Gastrocnemius medialis (tissue), 4 donors: ENCODE data around the gene GPR55. TPM values are rescaled to one million over a fixed set of nuclear protein-coding genes. Genes with fewer than 3 reads are reported as not detected.

Source experiments
- ATAC-seq, 2 donors: fragments of 150-250 bp; one replicate each; pipeline ENCODE4 v1.9.1; 2016
- DNase-seq, 2 donors: peaks; one replicate each; pipeline ENCODE4 v3.0.0-alpha.2; 2019
- H3K27ac ChIP-seq, 4 donors: fragments of 200-600 bp; sonication (generic); 1 replicate in 1 of 4; 2 replicates in 3 of 4; pipeline ENCODE4 v1.5.1; 2016 to 2018; ENCODE audit warnings: mild to moderate bottlenecking in 2 of 4, moderate library complexity in 1 of 4
- H3K27me3 ChIP-seq, 3 donors: fragments of 200-600 bp; sonication (generic) in 2 of 3; 1 replicate in 1 of 3; 2 replicates in 2 of 3; pipeline versions ENCODE4 v1.5.1 to v1.6.0; 2016 to 2019; ENCODE audit warnings: mild to moderate bottlenecking in 1 of 3, moderate library complexity in 1 of 3
- H3K36me3 ChIP-seq, 2 donors: fragments of 200-600 bp; sonication (generic) in 1 of 2; one replicate each; pipeline ENCODE4 v1.5.1; 2017 to 2018
- H3K4me1 ChIP-seq, 2 donors: fragments of 200-600 bp; sonication (generic) in 1 of 2; one replicate each; pipeline ENCODE4 v1.5.1; 2016 to 2017; ENCODE audit warnings: mild to moderate bottlenecking in 2 of 2
- H3K4me3 ChIP-seq, 4 donors: fragments of 200-600 bp; sonication (generic) in 3 of 4; 1 replicate in 1 of 4; 2 replicates in 3 of 4; pipeline ENCODE4 v1.5.1; 2016 to 2019; ENCODE audit warnings: mild to moderate bottlenecking in 2 of 4
- H3K9me3 ChIP-seq, 3 donors: fragments of 200-600 bp; sonication (generic) in 2 of 3; 1 replicate in 1 of 3; 2 replicates in 2 of 3; pipeline ENCODE4 v1.5.1; 2016 to 2019
- POLR2A ChIP-seq, 2 donors: fragments of 450-650 bp; IDR thresholded peaks; one replicate each; pipeline ENCODE4 v1.6.1; 2017; ENCODE audit warnings: antibody characterized with exemption in 2 of 2, mild to moderate bottlenecking in 2 of 2, moderate library complexity in 2 of 2
- in situ Hi-C, 4 donors: fragments of 200-750 bp; cut with MboI; loops; one replicate each; pipeline versions ENCODE4 v1.15.0 to v1.8.0; 2017; ENCODE audit warnings: low sequenced_read_pairs in 4 of 4
- intact Hi-C: fragments of 100-400 bp; cut with DNase I; formaldehyde crosslinking; loops from one replicate; pipeline ENCODE4 v1.15.1; 2023; ENCODE audit warnings: low total_unique reads
- total RNA-seq, 4 donors: library from RNA; depleted of rRNA; stranded (reverse); fragments of >200 nt; gene quantifications; one replicate each; pipeline versions ENCODE4 v1.1.0 to v1.2.3, GENCODE V29; 2016
- TF ChIP-seq, protein P1 (sequence below), 5 experiments: fragments of 450-650 bp in 3 of 5; fragments of 200-600 bp in 2 of 5; sonication (generic) in 2 of 5; IDR thresholded peaks in 4 of 5; conservative IDR thresholded peaks in 1 of 5; 1 replicate in 4 of 5; 2 replicates in 1 of 5; pipeline ENCODE4 v1.5.1; 2016 to 2019; ENCODE audit warnings: antibody characterized with exemption in 5 of 5, mild to moderate bottlenecking in 3 of 5, moderate library complexity in 3 of 5

Gene GPR55
- total RNA-seq, 4 donors from 2014 or later: not detected

DNA sequence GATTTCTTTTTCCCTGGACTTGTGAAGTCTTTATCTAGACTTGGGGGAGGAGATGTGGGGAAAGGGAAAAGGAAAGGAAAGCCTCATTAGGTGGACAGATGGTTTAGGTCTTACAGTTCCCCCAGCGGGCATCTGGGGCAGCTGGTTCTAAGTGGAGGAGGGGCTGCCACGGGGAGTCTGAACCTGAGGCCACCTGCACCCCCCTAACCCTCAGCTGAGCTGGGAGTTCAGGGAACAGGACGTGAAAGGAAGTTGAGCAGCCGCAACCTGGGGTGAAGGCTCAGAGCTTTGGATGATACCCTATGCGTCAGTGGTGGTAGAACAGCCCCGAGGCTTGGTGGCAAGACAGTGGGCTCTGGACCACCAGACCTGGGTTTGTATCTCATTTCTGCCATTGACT, 33.5 kb downstream of the GPR55 start:
- intact Hi-C loops: no loop called here
- no peaks in the 10 kb centered on the region for H3K36me3 ChIP-seq
- in situ Hi-C loops: no loop called here
- peaks cover 0 to 6% (median 4%) of the 10 kb centered on the region in 3 donors for H3K27me3 ChIP-seq
- no peaks in the 10 kb centered on the region for H3K4me1 ChIP-seq
- no peak overlapping the region for H3K4me3 ChIP-seq
- no peak for ATAC-seq
- no peak for DNase-seq
- H3K27ac ChIP-seq: no peak overlapping the region
- TF ChIP-seq, protein P1, sequence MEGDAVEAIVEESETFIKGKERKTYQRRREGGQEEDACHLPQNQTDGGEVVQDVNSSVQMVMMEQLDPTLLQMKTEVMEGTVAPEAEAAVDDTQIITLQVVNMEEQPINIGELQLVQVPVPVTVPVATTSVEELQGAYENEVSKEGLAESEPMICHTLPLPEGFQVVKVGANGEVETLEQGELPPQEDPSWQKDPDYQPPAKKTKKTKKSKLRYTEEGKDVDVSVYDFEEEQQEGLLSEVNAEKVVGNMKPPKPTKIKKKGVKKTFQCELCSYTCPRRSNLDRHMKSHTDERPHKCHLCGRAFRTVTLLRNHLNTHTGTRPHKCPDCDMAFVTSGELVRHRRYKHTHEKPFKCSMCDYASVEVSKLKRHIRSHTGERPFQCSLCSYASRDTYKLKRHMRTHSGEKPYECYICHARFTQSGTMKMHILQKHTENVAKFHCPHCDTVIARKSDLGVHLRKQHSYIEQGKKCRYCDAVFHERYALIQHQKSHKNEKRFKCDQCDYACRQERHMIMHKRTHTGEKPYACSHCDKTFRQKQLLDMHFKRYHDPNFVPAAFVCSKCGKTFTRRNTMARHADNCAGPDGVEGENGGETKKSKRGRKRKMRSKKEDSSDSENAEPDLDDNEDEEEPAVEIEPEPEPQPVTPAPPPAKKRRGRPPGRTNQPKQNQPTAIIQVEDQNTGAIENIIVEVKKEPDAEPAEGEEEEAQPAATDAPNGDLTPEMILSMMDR (IDR thresholded peaks at IDR 0.05 in 4 of 5, conservative IDR thresholded peaks at IDR 0.05 in 1 of 5): no peak
- no peak for TF ChIP-seq POLR2A (IDR thresholded peaks at IDR 0.05)
- H3K9me3 ChIP-seq: no peaks in the 10 kb centered on the region

DNA sequence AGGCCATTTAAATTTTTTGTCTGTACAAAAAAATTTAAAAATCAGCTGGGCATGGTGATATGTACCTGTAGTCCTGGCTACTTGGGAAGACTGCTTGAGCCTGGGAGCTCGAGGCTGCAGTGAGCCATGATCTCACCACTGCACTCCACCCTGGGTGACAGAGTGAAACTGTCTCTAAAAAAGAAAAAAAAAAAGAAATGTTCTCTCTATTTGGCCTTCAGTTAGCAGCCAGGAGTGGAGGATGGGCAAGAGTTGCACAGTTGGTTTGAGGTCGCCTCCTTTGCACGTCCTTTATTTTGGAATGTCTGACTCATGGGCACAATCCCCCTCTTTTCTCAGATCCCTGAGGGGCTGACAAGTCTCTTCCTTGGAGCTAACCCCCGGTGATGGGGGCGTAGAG, 34.0 kb downstream of the GPR55 start:
- Histone ChIP-seq H3K4me1 (no peaks in the 10 kb centered on the region), H3K27me3 (peaks cover 0 to 6% (median 4%) of the 10 kb centered on the region in 3 donors), H3K27ac (no peak overlapping the region), H3K9me3 (no peaks in the 10 kb centered on the region), H3K36me3 (no peaks in the 10 kb centered on the region), H3K4me3 (no peak overlapping the region)
- in situ Hi-C loops: no loop called here
- ATAC-seq (no peak), DNase-seq (no peak)
- TF ChIP-seq, protein P1 (IDR thresholded peaks at IDR 0.05 in 4 of 5, conservative IDR thresholded peaks at IDR 0.05 in 1 of 5): no peak
- no peak for TF ChIP-seq POLR2A (IDR thresholded peaks at IDR 0.05)
- intact Hi-C loops: no loop called here

DNA sequence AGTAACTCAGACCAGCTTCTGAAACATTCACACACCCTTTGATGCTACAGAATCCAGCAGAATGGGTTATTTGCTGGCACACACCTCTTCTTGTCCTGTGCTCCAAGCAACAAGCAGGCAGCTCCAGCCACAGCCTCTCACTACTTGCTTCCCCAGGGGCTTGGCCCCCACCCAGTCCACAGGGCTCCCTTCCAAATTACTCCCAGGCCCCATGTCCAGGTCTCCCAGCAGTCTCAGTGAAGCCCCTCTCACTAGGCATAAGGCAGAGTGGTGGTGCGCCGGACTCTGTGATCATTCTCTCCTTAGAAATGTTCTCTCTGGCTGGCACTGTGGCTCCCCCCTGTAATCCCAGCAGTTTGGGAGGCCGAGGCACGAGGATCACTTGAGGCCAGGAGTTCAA, 34.4 kb downstream of the GPR55 start:
- in situ Hi-C loops: no loop called here
- DNase-seq: no peak

DNA sequence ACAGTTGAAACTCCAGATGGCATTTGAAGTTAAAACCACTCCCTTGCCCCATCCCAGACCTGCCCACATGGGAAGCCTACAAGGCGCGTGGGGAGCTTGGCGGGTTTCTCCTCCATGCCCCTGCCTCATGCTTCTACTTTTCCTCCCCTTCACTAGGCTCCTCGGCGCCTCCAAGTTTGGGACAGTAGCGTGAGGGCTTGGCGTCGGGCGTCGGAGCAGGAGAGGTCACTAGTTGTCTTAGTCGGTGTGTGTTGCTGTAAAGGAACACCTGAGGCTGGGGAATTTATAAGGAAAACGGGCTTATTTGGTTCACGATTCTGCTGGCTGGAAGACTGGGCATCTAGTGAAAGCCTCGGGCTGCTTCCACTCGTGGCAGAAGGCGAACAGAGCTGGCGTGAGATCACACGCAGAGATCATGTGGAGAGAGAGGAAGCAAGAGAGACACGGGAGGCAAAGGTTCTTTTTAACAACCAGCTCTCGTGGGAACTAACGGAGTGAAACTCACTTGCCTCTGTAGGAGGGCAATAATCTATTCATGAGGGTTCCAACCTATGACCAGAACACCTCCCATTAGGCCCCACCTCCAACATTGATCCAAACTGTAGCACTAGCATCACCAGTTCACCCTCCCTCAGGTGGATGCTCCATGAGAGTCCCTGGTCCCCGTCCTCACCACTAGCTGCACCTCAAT, 35.0 kb downstream of the GPR55 start:
- H3K36me3 ChIP-seq: no peaks in the 10 kb centered on the region
- intact Hi-C loops (no loop called here), in situ Hi-C loops (no loop called here)
- peaks cover 0 to 6% (median 4%) of the 10 kb centered on the region in 3 donors for H3K27me3 ChIP-seq
- H3K27ac ChIP-seq: no peak overlapping the region
- TF ChIP-seq, protein P1 (IDR thresholded peaks at IDR 0.05 in 4 of 5, conservative IDR thresholded peaks at IDR 0.05 in 1 of 5): no peak
- no peaks in the 10 kb centered on the region for H3K9me3 ChIP-seq
- H3K4me3 ChIP-seq: no peak overlapping the region
- DNase-seq (no peak), ATAC-seq (no peak)
- no peaks in the 10 kb centered on the region for H3K4me1 ChIP-seq

More for the DNA sequence above, 34.4 kb downstream of the GPR55 start:
- no peak overlapping the region for H3K4me3 ChIP-seq
- no peak for ATAC-seq
- no peak overlapping the region for H3K27ac ChIP-seq
- H3K27me3 ChIP-seq: peaks cover 0 to 6% (median 4%) of the 10 kb centered on the region in 3 donors
- TF ChIP-seq POLR2A (IDR thresholded peaks at IDR 0.05): no peak
- TF ChIP-seq, protein P1 (IDR thresholded peaks at IDR 0.05 in 4 of 5, conservative IDR thresholded peaks at IDR 0.05 in 1 of 5): no peak
- H3K4me1 ChIP-seq: no peaks in the 10 kb centered on the region
- H3K36me3 ChIP-seq: no peaks in the 10 kb centered on the region
- H3K9me3 ChIP-seq: no peaks in the 10 kb centered on the region
- intact Hi-C loops: no loop called here
